Measurements from ENCODE around the gene ERCC2.
A peak's percentile ranks its signal among the peaks of the same experiment; 100 is the strongest.
"Not testable (repeated sequence)": the region's sequence is repeated elsewhere in the genome, so short reads cannot be mapped to it uniquely, and the experiment has no call there.

The ERCC2 gene

GRCh38 chr19:45370410-45371204 is at the start of gene ERCC2:
ERCC2 (minus strand) TSS chr19:45370573; CDS start chr19:45370540, 33 bp downstream.
- peak; percentile 99 for ATAC-seq
- H3K27me3 Mint-ChIP-seq, result peaks cover 1% of the 10 kb centered on the region
- peak within 1 kb of the TSS; percentile 93 for H3K27ac Mint-ChIP-seq
- DNase-seq, result peak; percentile 100
- H3K4me3 Mint-ChIP-seq, result peak within 1 kb of the TSS; percentile 86
- H3K36me3 Mint-ChIP-seq (ENCODE audit: low read depth), result peaks cover 5% of the 10 kb centered on the region
- H3K4me1 Mint-ChIP-seq, result peaks cover 21% of the 10 kb centered on the region
- no peaks in the 10 kb centered on the region for H3K9me3 Mint-ChIP-seq

- no peak overlapping the region for H3K4me3 Mint-ChIP-seq
- no peak overlapping the region for H3K27ac Mint-ChIP-seq
- H3K4me1 Mint-ChIP-seq, result peaks cover 52% of the 10 kb centered on the region
- H3K36me3 Mint-ChIP-seq (ENCODE audit: low read depth), result peaks cover 12% of the 10 kb centered on the region
- ATAC-seq (no peak), DNase-seq (no peak)
- no peaks in the 10 kb centered on the region for H3K9me3 Mint-ChIP-seq
- no peaks in the 10 kb centered on the region for H3K27me3 Mint-ChIP-seq
These were observed 49.5 kb upstream of the ERCC2 start for GRCh38 chr19:45419895-45420294.

- no peak overlapping the region for H3K27ac Mint-ChIP-seq
- H3K4me3 Mint-ChIP-seq, result no peak overlapping the region
- ATAC-seq, result no peak
- peaks cover 49% of the 10 kb centered on the region for H3K4me1 Mint-ChIP-seq
- H3K36me3 Mint-ChIP-seq (ENCODE audit: low read depth), result peaks cover 16% of the 10 kb centered on the region
- DNase-seq, result no peak
- no peaks in the 10 kb centered on the region for H3K9me3 Mint-ChIP-seq
- no peaks in the 10 kb centered on the region for H3K27me3 Mint-ChIP-seq
These were observed 49.0 kb upstream of the ERCC2 start for GRCh38 chr19:45419396-45419795.

- no peak for ATAC-seq
- H3K4me3 Mint-ChIP-seq, result no peak overlapping the region
- peaks cover 43% of the 10 kb centered on the region for H3K4me1 Mint-ChIP-seq
- DNase-seq, result no peak
- peaks cover 21% of the 10 kb centered on the region for H3K36me3 Mint-ChIP-seq (ENCODE audit: low read depth)
- H3K27me3 Mint-ChIP-seq, result no peaks in the 10 kb centered on the region
- no peaks in the 10 kb centered on the region for H3K9me3 Mint-ChIP-seq
- no peak overlapping the region for H3K27ac Mint-ChIP-seq
These were observed 48.4 kb upstream of the ERCC2 start for GRCh38 chr19:45418802-45419201.

- no peak for DNase-seq
- H3K9me3 Mint-ChIP-seq, result no peaks in the 10 kb centered on the region
- H3K27me3 Mint-ChIP-seq, result no peaks in the 10 kb centered on the region
- ATAC-seq, result no peak
- peaks cover 27% of the 10 kb centered on the region for H3K4me1 Mint-ChIP-seq
- H3K36me3 Mint-ChIP-seq (ENCODE audit: low read depth), result peaks cover 34% of the 10 kb centered on the region
- no peak overlapping the region for H3K4me3 Mint-ChIP-seq
- no peak overlapping the region for H3K27ac Mint-ChIP-seq
These were observed 46.8 kb upstream of the ERCC2 start for GRCh38 chr19:45417151-45417550.

GRCh38 chr19:45414468-45414867 is 44.1 kb upstream of the ERCC2 start:
- Mint-ChIP-seq H3K4me1 (peaks cover 9% of the 10 kb centered on the region), H3K36me3 (ENCODE audit: low read depth) (peaks cover 36% of the 10 kb centered on the region), H3K27ac (no peak overlapping the region), H3K27me3 (no peaks in the 10 kb centered on the region), H3K4me3 (no peak overlapping the region), H3K9me3 (no peaks in the 10 kb centered on the region)
- no peak for DNase-seq
- no peak for ATAC-seq

GRCh38 chr19:45413497-45413896 is 43.1 kb upstream of the ERCC2 start:
- ATAC-seq (no peak), DNase-seq (no peak)
- no peak overlapping the region for H3K4me3 Mint-ChIP-seq
- peak overlapping the region; percentile 22 for H3K27ac Mint-ChIP-seq
- no peaks in the 10 kb centered on the region for H3K9me3 Mint-ChIP-seq
- peaks cover 4% of the 10 kb centered on the region for H3K4me1 Mint-ChIP-seq
- no peaks in the 10 kb centered on the region for H3K27me3 Mint-ChIP-seq
- H3K36me3 Mint-ChIP-seq (ENCODE audit: low read depth), result peaks cover 46% of the 10 kb centered on the region

GRCh38 chr19:45410330-45410729 is 40.0 kb upstream of the ERCC2 start:
- not testable (repeated sequence) for H3K9me3 Mint-ChIP-seq, H3K27me3 Mint-ChIP-seq, H3K27ac Mint-ChIP-seq, ATAC-seq, H3K4me3 Mint-ChIP-seq, DNase-seq
- Mint-ChIP-seq H3K36me3 (ENCODE audit: low read depth) (peaks cover 47% of the 10 kb centered on the region), H3K4me1 (peaks cover 26% of the 10 kb centered on the region)

- Mint-ChIP-seq H3K4me3 (no peak overlapping the region), H3K27me3 (peaks cover 7% of the 10 kb centered on the region), H3K9me3 (no peaks in the 10 kb centered on the region), H3K27ac (no peak overlapping the region), H3K4me1 (peaks cover 34% of the 10 kb centered on the region), H3K36me3 (ENCODE audit: low read depth) (peaks cover 44% of the 10 kb centered on the region)
- no peak for DNase-seq
- no peak for ATAC-seq
These were observed 39.2 kb upstream of the ERCC2 start for GRCh38 chr19:45409557-45409920.

GRCh38 chr19:45408830-45409556 is 38.6 kb upstream of the ERCC2 start:
- ATAC-seq (no peak), DNase-seq (no peak)
- no peak overlapping the region for H3K4me3 Mint-ChIP-seq
- H3K4me1 Mint-ChIP-seq, result peaks cover 39% of the 10 kb centered on the region
- H3K9me3 Mint-ChIP-seq, result no peaks in the 10 kb centered on the region
- no peak overlapping the region for H3K27ac Mint-ChIP-seq
- peaks cover 40% of the 10 kb centered on the region for H3K36me3 Mint-ChIP-seq (ENCODE audit: low read depth)
- peaks cover 13% of the 10 kb centered on the region for H3K27me3 Mint-ChIP-seq

- DNase-seq (no peak), ATAC-seq (no peak)
- Mint-ChIP-seq H3K27ac (no peak overlapping the region), H3K4me1 (peaks cover 45% of the 10 kb centered on the region), H3K27me3 (peaks cover 21% of the 10 kb centered on the region), H3K9me3 (no peaks in the 10 kb centered on the region), H3K36me3 (ENCODE audit: low read depth) (peaks cover 31% of the 10 kb centered on the region), H3K4me3 (no peak overlapping the region)
These were observed 37.7 kb upstream of the ERCC2 start for GRCh38 chr19:45408121-45408520.

GRCh38 chr19:45407585-45407984 is 37.2 kb upstream of the ERCC2 start:
- not testable (repeated sequence) for ATAC-seq, H3K27ac Mint-ChIP-seq, H3K9me3 Mint-ChIP-seq, DNase-seq
- Mint-ChIP-seq H3K4me1 (peaks cover 48% of the 10 kb centered on the region), H3K36me3 (ENCODE audit: low read depth) (peaks cover 28% of the 10 kb centered on the region), H3K4me3 (peak overlapping the region; percentile 98), H3K27me3 (peaks cover 27% of the 10 kb centered on the region)

- H3K36me3 Mint-ChIP-seq (ENCODE audit: low read depth), result peaks cover 25% of the 10 kb centered on the region
- peaks cover 29% of the 10 kb centered on the region for H3K27me3 Mint-ChIP-seq
- peak overlapping the region; percentile 91 for H3K27ac Mint-ChIP-seq
- ATAC-seq (no peak), DNase-seq (no peak)
- H3K4me3 Mint-ChIP-seq, result peak overlapping the region; percentile 98
- peaks cover 48% of the 10 kb centered on the region for H3K4me1 Mint-ChIP-seq
- no peaks in the 10 kb centered on the region for H3K9me3 Mint-ChIP-seq
These were observed 36.7 kb upstream of the ERCC2 start for GRCh38 chr19:45407091-45407375.

GRCh38 chr19:45406226-45407090 is 36.1 kb upstream of the ERCC2 start, which contains the start of gene POLR1G:
POLR1G (plus strand) TSS chr19:45406644; CDS start chr19:45406697, 53 bp downstream.
- Mint-ChIP-seq H3K4me3 (peak within 1 kb of the TSS; percentile 98), H3K27ac (peak within 1 kb of the TSS; percentile 91), H3K27me3 (peaks cover 32% of the 10 kb centered on the region), H3K4me1 (peaks cover 48% of the 10 kb centered on the region), H3K36me3 (ENCODE audit: low read depth) (peaks cover 25% of the 10 kb centered on the region), H3K9me3 (no peaks in the 10 kb centered on the region)
- ATAC-seq (peak; percentile 77), DNase-seq (peak; percentile 82)
